Uterus (tissue), 2 donors: ENCODE measurements around the gene SMNDC1.

Experiments used
- CTCF ChIP-seq, 4 experiments: fragments of 200-600 bp in 2 of 4; fragments of 450-650 bp in 2 of 4; sonication (generic) in 2 of 4; IDR thresholded peaks; one replicate each; pipeline ENCODE4 v1.5.1; 2016 to 2019; ENCODE audit warnings: antibody characterized with exemption in 4 of 4, mild to moderate bottlenecking in 2 of 4, moderate library complexity in 1 of 4
- POLR2A ChIP-seq, 2 donors: fragments of 450-650 bp; IDR thresholded peaks; one replicate each; pipeline ENCODE4 v1.6.1; 2016; ENCODE audit warnings: antibody characterized with exemption in 2 of 2, mild to moderate bottlenecking in 1 of 2, moderate library complexity in 1 of 2

GRCh38 chr10:110278562-110279406 lies 25.9 kb downstream of the SMNDC1 start:
- TF ChIP-seq CTCF (IDR thresholded peaks at IDR 0.05) = no peak
- TF ChIP-seq POLR2A (IDR thresholded peaks at IDR 0.05) = no peak
